AG04450 (cell line): ENCODE data around the gene FCAMR. TPM values are rescaled to one million over a fixed set of nuclear protein-coding genes. Genes with fewer than 3 reads are reported as not detected.

Experiments used
- CTCF ChIA-PET: fragments of 300-600, 350-600 bp; formaldehyde crosslinking; extraction: SDS; loops from one replicate; lab custom pipeline; 2022; ENCODE audit warnings: antibody characterized with exemption, inconsistent platforms; lab: Charles Lee
- POLR2A ChIA-PET: fragments of 350-600 bp; formaldehyde crosslinking; extraction: SDS; loops from one replicate; lab custom pipeline; 2021; ENCODE audit warnings: antibody characterized with exemption, inconsistent platforms; lab: Yijun Ruan, JAX
- DNase-seq: peaks from one replicate; pipeline ENCODE4 v3.0.0-alpha.2; 2011; ENCODE audit warnings: low read depth, low spot score
- H3K27ac ChIP-seq: one replicate; pipeline ENCODE4 v1.5.1; 2012; ENCODE audit warnings: low read depth, low read length, control low read depth
- H3K27me3 ChIP-seq: one replicate; pipeline ENCODE4 v1.6.0; 2012; ENCODE audit warnings: low read length; ENCODE audit not compliant: control insufficient read depth, insufficient read depth
- H3K4me3 ChIP-seq: 2 replicates; pipeline ENCODE4 v1.5.1; 2011; ENCODE audit warnings: mild to moderate bottlenecking, low read depth, low read length, control low read depth
- H3K9me3 ChIP-seq: 2 replicates; pipeline ENCODE4 v1.5.1; 2012; ENCODE audit warnings: low read length; ENCODE audit not compliant: control insufficient read depth, insufficient read depth
- CTCF ChIP-seq: IDR thresholded peaks from 2 replicates; pipeline ENCODE4 v1.5.1; 2011; ENCODE audit warnings: low read depth, low read length, control low read depth, inconsistent platforms
- polyA plus RNA-seq: library from polyadenylated mRNA; depleted of rRNA; stranded (reverse); fragments of >200 nt; gene quantifications from 2 replicates; pipeline ENCODE4 v1.2.3, GENCODE V29; 2011

The FCAMR gene
- polyA plus RNA-seq, 1 experiment, result not detected

DNA sequence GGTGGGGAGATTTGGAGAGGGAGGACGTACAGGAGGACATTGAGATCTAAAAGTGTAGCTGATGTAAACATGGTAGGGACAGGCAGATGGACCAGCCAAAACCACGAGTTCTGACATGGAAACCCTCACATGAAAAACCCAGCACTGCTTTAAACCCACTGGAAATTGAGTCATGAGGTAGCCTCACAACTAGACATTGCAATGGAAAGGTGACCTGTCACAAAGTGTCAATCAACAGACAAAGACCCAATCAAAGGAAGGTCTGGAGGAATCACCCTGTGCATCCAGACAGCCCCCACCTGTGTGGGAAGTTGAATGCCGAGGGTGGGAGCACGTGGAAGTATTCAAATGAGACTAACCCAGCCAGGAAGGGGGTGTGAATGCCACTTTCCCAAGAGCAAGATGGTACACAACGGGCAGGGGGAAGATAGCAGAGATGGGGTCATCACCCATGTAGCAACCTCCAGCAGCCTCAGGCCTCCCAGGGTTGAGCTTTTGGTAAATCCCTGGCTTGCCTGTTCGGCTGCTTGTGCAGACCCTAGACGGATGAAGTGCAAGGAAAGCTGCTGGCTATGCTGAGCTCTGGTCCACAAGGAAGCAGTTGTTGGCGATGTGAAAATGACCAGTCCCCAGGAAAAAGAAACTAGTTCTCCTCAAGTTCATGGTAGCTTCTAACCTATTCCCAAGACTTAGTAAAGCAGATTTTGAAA, 54.1 kb downstream of the FCAMR start:
- no peak for DNase-seq
- H3K27me3 ChIP-seq, result peaks cover 16% of the 10 kb centered on the region
- TF ChIP-seq CTCF, result no peak
- no peak overlapping the region for H3K4me3 ChIP-seq
- H3K27ac ChIP-seq, result no peak overlapping the region
- no peaks in the 10 kb centered on the region for H3K9me3 ChIP-seq
- CTCF ChIA-PET, result interaction anchor here (0.8 to 6.0 kb wide), 8 partner anchors 51 to 583 kb away, joined by 3 to 147 read pairs (median 6); partner anchors contain the start of gene IL20
- POLR2A ChIA-PET, result no interaction called here

DNA sequence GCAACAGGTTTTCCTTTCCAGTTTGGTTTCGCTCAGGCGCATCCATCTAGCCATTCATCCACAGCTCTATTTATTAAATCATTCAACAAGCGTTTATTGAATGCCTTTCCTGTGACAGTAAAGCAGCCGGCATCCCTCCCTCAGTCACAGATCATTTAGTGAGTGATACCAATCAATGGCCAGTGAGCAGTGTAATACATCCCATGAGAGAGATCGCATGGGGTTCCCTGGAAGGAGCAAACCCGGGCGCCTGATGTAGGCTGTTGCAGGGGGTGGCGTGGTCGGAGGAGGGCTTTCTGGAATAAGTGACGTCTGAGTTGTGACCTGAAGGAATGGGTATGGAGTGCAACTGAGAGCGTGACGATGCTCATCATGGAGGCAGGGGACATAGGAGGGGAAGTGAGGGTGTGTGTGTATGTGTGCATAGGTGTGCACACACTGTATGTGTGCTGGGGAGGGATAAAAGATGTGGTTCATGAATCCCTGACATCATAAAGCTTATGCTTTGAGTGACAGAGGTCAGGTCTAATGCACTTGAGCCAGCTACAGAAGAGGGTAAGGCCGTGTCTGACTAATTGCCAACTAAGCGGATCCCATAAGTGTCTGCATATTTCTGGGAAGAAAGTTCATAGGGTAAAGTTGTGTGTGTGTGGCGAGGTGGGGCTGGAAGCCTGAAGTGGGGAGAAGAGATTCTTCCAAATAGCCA, 55.1 kb downstream of the FCAMR start:
- DNase-seq, result no peak
- no peak for TF ChIP-seq CTCF
- Histone ChIP-seq H3K27me3 (peaks cover 16% of the 10 kb centered on the region), H3K9me3 (no peaks in the 10 kb centered on the region), H3K27ac (no peak overlapping the region), H3K4me3 (no peak overlapping the region)
- POLR2A ChIA-PET, result interaction anchor here (0.5 kb wide), 1 partner anchor 191 kb away, joined by 3 read pairs; no protein-coding TSS in a partner anchor
- CTCF ChIA-PET, result interaction anchor here (0.6 to 6.0 kb wide), 5 partner anchors 105 to 584 kb away, joined by 3 to 147 read pairs (median 24); no protein-coding TSS in a partner anchor

- ChIA-PET CTCF (interaction anchor here (0.8 to 6.0 kb wide), 10 partner anchors 9 to 307 kb away, joined by 3 to 147 read pairs (median 22); no protein-coding TSS in a partner anchor), POLR2A (no interaction called here)
- DNase-seq, result no peak
- Histone ChIP-seq H3K27ac (no peak overlapping the region), H3K27me3 (peaks cover 16% of the 10 kb centered on the region), H3K4me3 (no peak overlapping the region), H3K9me3 (no peaks in the 10 kb centered on the region)
- no peak for TF ChIP-seq CTCF
These were observed 56.3 kb downstream of the FCAMR start for GRCh38 chr1:206913766-206914537.

DNA sequence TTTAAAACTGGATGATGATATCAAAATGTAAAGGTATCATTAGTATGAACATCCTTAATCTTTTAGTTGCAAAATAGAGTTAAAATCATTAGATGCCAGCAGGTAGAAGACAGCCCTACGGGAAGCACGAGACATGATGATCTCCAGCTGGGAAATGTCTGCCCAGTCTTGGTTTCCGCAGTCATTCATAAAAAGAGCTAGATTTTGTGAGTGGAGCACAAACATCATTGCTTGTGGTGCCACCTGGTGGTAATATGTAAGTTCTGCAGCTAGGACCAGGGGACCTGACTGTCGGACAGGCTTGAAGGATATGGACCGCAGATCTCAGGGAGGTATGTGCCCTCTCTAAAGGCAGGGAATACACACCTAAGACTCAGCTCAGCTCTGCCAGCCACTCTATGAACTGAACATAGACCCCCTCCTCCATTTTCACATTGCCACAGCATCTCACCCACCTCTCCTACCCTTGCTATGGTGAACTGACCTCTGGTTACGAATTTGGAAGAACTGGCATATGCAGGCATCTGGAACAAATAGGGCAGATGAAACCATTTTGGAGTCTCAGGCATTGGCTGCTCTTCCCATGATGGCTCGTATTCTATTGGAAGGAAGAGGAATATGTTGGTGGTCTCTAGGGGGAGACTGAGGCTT, 57.7 kb downstream of the FCAMR start:
- Histone ChIP-seq H3K27ac (no peak overlapping the region), H3K9me3 (peaks cover 5% of the 10 kb centered on the region; the same call in 1 of the 2 replicates), H3K27me3 (peaks cover 14% of the 10 kb centered on the region), H3K4me3 (no peak overlapping the region)
- ChIA-PET CTCF (interaction anchor here (0.5 to 6.0 kb wide), 83 partner anchors 8 to 1140 kb away, joined by 3 to 147 read pairs (median 6); partner anchors contain the start of genes C1orf116, DYRK3, EIF2D and IL10), POLR2A (interaction anchor here (1.0 kb wide), 1 partner anchor 178 kb away, joined by 4 read pairs; no protein-coding TSS in a partner anchor)
- TF ChIP-seq CTCF, result peak; percentile 80
- DNase-seq, result peak; percentile 55
